Keratinocyte (primary cell): ENCODE measurements around the gene CORO1C.

ENCODE experiments used
- EZH2 ChIP-seq: IDR thresholded peaks from one replicate; pipeline ENCODE4 v1.6.1; 2012; ENCODE audit warnings: inconsistent platforms, mild to moderate bottlenecking, low read length, moderate library complexity
- TF ChIP-seq, protein P1 (sequence below), 3 experiments: IDR thresholded peaks in 1 of 3; conservative IDR thresholded peaks in 1 of 3; optimal IDR thresholded peaks in 1 of 3; 2 replicates in 2 of 3; 3 replicates in 1 of 3; pipeline versions ENCODE3 to v1.5.1; 2011; ENCODE audit warnings: low read length in 3 of 3, mild to moderate bottlenecking in 3 of 3, moderate library complexity in 2 of 3, control low read depth in 1 of 3, inconsistent platforms in 1 of 3; ENCODE audit not compliant: insufficient read depth in 2 of 3; ENCODE audit errors: extremely low read depth in 1 of 3

DNA sequence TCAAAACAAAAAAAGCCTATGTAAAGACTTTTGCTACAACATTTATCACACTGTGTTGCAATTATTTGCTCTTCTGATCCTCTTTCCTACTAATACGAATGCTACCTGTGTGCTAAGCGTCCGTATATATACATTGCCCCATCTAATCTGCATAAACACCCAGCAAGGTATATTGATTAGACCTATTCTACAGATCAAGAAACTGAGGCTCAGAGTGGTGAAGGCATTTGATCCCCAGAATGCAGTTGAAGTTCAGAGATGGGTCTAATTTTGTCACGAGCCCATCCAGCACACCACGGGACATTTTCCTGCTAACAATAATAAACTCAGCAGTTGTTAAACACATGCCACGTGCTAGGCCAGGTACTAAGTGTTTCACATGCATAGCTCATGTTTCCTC lies 25.1 kb upstream of the CORO1C start:
- TF ChIP-seq, protein P1, sequence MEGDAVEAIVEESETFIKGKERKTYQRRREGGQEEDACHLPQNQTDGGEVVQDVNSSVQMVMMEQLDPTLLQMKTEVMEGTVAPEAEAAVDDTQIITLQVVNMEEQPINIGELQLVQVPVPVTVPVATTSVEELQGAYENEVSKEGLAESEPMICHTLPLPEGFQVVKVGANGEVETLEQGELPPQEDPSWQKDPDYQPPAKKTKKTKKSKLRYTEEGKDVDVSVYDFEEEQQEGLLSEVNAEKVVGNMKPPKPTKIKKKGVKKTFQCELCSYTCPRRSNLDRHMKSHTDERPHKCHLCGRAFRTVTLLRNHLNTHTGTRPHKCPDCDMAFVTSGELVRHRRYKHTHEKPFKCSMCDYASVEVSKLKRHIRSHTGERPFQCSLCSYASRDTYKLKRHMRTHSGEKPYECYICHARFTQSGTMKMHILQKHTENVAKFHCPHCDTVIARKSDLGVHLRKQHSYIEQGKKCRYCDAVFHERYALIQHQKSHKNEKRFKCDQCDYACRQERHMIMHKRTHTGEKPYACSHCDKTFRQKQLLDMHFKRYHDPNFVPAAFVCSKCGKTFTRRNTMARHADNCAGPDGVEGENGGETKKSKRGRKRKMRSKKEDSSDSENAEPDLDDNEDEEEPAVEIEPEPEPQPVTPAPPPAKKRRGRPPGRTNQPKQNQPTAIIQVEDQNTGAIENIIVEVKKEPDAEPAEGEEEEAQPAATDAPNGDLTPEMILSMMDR (optimal IDR thresholded peaks at IDR 0.05 in 1 of 3, IDR thresholded peaks at IDR 0.05 in 1 of 3, conservative IDR thresholded peaks at IDR 0.05 in 1 of 3; ENCODE audit: extremely low read depth in 1 of 3, insufficient read depth in 2 of 3, low read length in 3 of 3): no peak
- no peak for TF ChIP-seq EZH2
